Tibial nerve (tissue), 4 donors: Measurements from ENCODE around the gene ZNF219. TPM values are rescaled to one million over a fixed set of nuclear protein-coding genes. Genes with fewer than 3 reads are reported as not detected.

Source experiments
- DNase-seq, 2 donors: peaks; one replicate each; pipeline ENCODE4 v3.0.0-alpha.2; 2019; ENCODE audit warnings: low spot score in 2 of 2
- H3K27ac ChIP-seq, 4 donors: fragments of 200-600 bp; sonication (generic) in 3 of 4; one replicate each; pipeline ENCODE4 v1.5.1; 2017 to 2019; ENCODE audit warnings: mild to moderate bottlenecking in 1 of 4
- H3K27me3 ChIP-seq, 2 donors: fragments of 200-600 bp; sonication (generic) in 1 of 2; one replicate each; pipeline versions ENCODE4 v1.5.1 to v1.6.0; 2017 to 2019
- H3K36me3 ChIP-seq, 3 donors: fragments of 200-600 bp; sonication (generic); one replicate each; pipeline ENCODE4 v1.5.1; 2018 to 2019
- H3K4me1 ChIP-seq, 4 donors: fragments of 200-600 bp; sonication (generic) in 3 of 4; one replicate each; pipeline ENCODE4 v1.5.1; 2017 to 2019
- H3K4me3 ChIP-seq, 4 donors: fragments of 200-600 bp; sonication (generic) in 3 of 4; one replicate each; pipeline ENCODE4 v1.5.1; 2017 to 2019; ENCODE audit warnings: mild to moderate bottlenecking in 1 of 4, moderate library complexity in 1 of 4
- H3K9me3 ChIP-seq, 4 donors: fragments of 200-600 bp; sonication (generic) in 3 of 4; one replicate each; pipeline ENCODE4 v1.5.1; 2017 to 2019
- EP300 ChIP-seq, 2 donors: sonication (generic); formaldehyde crosslinking; IDR thresholded peaks; one replicate each; pipeline ENCODE4 v1.6.1; 2017; ENCODE audit warnings: antibody characterized with exemption in 2 of 2, mild to moderate bottlenecking in 1 of 2
- POLR2A ChIP-seq, 2 donors: fragments of 450-650 bp; IDR thresholded peaks; one replicate each; pipeline ENCODE4 v1.6.1; 2017; ENCODE audit warnings: antibody characterized with exemption in 2 of 2, mild to moderate bottlenecking in 2 of 2, moderate library complexity in 2 of 2
- WGBS, 2 donors: methylation state at CpG; one replicate each; pipeline ENCODE4 v1.1.5; 2018; 5-methylcytosine and 5-hydroxymethylcytosine counted together
- total RNA-seq, 4 donors: library from RNA; depleted of rRNA; stranded (reverse); fragments of >200 nt; gene quantifications; one replicate each; pipeline ENCODE4 v1.1.0, GENCODE V29; 2016
- TF ChIP-seq, protein P1 (sequence below), 5 experiments: fragments of 200-600 bp in 3 of 5; fragments of 450-650 bp in 2 of 5; sonication (generic) in 3 of 5; IDR thresholded peaks; one replicate each; pipeline ENCODE4 v1.5.1; 2016 to 2019; ENCODE audit warnings: antibody characterized with exemption in 5 of 5, mild to moderate bottlenecking in 3 of 5, moderate library complexity in 2 of 5

ZNF219 gene
- total RNA-seq, 4 donors from 2014 or later: 28.6 to 90.3 (median 34.9) TPM

DNA sequence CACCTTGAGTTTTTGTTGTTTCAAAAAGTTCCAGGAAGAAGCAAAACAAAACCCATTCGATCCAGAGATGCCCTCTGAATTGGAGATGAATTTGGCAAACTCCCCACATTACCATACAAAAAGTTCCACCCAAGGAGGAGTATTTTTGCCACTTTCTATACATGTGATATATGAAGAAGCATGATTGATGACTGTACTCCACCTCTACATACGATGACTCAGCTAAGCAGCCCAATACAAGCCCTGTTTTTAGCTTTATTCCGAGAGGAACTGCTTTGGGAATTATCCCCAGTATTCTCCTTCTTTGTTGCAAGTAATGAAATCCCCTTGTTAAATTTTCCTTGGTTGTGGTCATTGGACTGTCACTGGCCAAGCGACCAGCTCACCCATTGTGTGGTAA lies 13.8 kb upstream of the ZNF219 start:
- 68 to 80% methylated on average over 4 of the region's 4 CpGs for WGBS, 2 donors
- H3K4me3 ChIP-seq: no peak overlapping the region
- no peak for DNase-seq

DNA sequence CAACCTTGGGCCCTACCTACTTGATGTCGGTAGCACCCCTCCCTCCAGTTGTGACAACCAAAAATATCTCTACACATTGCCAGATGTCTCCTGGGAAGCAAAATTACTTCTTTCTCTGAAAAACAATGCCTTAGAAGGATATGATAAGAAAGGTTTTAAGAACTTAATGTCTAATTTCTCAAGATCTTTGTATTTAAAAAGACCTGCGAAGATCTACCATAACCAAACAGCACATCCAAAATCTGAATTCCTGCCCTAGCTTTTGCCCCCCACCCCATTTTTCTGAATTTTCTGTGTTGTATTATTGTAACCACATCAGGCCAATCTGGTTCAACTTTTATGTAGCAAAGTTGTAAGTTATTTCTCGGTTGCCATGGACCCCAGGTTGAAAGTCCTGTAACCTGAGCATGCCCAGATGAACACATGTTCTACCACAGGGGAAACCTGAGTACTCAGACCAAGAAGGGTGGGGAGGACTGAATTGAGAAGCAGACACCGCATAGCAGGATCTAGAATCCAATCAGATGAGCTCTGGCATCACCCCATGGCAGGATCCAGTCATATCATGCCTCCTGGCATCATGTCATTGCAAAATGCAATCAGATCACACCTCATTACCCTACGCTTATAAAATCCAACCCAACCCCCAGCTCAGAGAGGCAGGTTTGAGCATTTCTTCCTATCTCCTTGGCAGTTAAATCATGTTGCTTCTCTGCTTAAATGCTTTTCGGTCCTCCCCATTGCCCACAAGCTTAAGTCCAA lies 11.1 kb upstream of the ZNF219 start:
- Histone ChIP-seq H3K4me3 (no peak overlapping the region), H3K27me3 (no peaks in the 10 kb centered on the region), H3K27ac (no peak overlapping the region), H3K9me3 (no peaks in the 10 kb centered on the region), H3K4me1 (peaks cover 0 to 32% (median 30%) of the 10 kb centered on the region in 4 donors), H3K36me3 (no peaks in the 10 kb centered on the region)
- no peak for DNase-seq
- 81 to 89% methylated on average over 6 of the region's 6 CpGs for WGBS, 2 donors
- TF ChIP-seq, protein P1, sequence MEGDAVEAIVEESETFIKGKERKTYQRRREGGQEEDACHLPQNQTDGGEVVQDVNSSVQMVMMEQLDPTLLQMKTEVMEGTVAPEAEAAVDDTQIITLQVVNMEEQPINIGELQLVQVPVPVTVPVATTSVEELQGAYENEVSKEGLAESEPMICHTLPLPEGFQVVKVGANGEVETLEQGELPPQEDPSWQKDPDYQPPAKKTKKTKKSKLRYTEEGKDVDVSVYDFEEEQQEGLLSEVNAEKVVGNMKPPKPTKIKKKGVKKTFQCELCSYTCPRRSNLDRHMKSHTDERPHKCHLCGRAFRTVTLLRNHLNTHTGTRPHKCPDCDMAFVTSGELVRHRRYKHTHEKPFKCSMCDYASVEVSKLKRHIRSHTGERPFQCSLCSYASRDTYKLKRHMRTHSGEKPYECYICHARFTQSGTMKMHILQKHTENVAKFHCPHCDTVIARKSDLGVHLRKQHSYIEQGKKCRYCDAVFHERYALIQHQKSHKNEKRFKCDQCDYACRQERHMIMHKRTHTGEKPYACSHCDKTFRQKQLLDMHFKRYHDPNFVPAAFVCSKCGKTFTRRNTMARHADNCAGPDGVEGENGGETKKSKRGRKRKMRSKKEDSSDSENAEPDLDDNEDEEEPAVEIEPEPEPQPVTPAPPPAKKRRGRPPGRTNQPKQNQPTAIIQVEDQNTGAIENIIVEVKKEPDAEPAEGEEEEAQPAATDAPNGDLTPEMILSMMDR (IDR thresholded peaks at IDR 0.05): no peak
- TF ChIP-seq POLR2A (IDR thresholded peaks at IDR 0.05) (no peak), EP300 (IDR thresholded peaks at IDR 0.05) (no peak)

More for the DNA sequence above, 13.8 kb upstream of the ZNF219 start:
- H3K36me3 ChIP-seq: no peaks in the 10 kb centered on the region
- H3K27me3 ChIP-seq: no peaks in the 10 kb centered on the region
- TF ChIP-seq POLR2A (IDR thresholded peaks at IDR 0.05) (no peak), EP300 (IDR thresholded peaks at IDR 0.05) (no peak)
- TF ChIP-seq, protein P1 (IDR thresholded peaks at IDR 0.05): no peak
- no peak overlapping the region for H3K27ac ChIP-seq
- H3K4me1 ChIP-seq: peaks cover 0 to 5% (median 3%) of the 10 kb centered on the region in 4 donors
- H3K9me3 ChIP-seq: no peaks in the 10 kb centered on the region

DNA sequence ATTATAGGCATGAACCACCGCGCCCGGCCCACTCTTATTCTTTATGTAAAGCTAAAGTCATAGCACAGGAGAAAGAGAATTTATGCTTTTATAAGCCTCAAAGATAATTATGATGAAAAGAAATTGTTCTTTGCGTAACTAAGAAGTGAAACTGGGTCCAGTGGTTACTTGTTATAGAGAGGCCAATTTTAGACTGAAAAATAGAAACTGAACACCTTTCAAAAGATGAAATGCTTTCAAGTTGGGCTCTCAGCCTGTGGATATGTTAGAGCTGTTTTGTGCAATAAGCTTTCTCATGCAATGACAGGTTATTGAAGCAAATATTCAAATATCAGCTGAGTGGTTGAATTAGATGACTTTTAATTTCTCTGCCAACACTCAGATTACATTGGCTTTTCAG lies 10.3 kb upstream of the ZNF219 start:
- WGBS, 2 donors: 87 to 97% methylated on average over 4 of the region's 4 CpGs
- H3K4me1 ChIP-seq: peaks cover 0 to 34% (median 30%) of the 10 kb centered on the region in 4 donors
- no peak for TF ChIP-seq POLR2A (IDR thresholded peaks at IDR 0.05)
- TF ChIP-seq, protein P1 (IDR thresholded peaks at IDR 0.05): no peak
- no peak for TF ChIP-seq EP300 (IDR thresholded peaks at IDR 0.05)
- no peak overlapping the region for H3K27ac ChIP-seq
- H3K4me3 ChIP-seq: no peak overlapping the region
- no peaks in the 10 kb centered on the region for H3K27me3 ChIP-seq
- no peaks in the 10 kb centered on the region for H3K9me3 ChIP-seq
- no peaks in the 10 kb centered on the region for H3K36me3 ChIP-seq
- no peak for DNase-seq

DNA sequence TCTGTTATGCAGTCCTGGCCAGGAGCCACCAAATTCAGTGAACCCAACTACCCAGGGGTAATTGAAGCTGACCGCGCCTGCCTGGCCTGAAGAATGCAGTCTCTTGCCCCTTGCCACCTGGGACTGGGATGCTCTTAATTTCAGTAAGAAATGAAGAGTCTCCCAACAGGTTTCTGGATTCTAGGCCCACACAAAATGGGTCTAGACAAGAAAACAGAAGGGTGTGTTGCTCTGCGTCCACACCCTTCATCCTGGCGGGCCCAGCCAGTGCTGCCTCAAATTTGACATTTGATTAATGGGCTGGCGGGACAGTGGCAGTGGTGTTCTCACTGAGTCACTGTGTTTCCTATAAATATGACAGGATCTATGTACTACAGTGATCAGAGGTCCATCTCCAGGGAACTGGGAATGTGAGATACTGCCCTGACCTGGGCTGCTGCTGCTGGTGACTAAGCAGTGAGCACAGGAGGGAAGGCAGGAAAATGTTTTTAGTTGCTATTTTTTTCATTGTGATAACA lies 8.9 kb upstream of the ZNF219 start:
- WGBS, 2 donors: 35 to 42% methylated on average over 5 of the region's 5 CpGs
- H3K4me3 ChIP-seq: no peak overlapping the region
- H3K27ac ChIP-seq: peak overlapping the region; percentile 64 to 100 (median 96)
- no peak for DNase-seq
- H3K36me3 ChIP-seq: no peaks in the 10 kb centered on the region
- H3K27me3 ChIP-seq: no peaks in the 10 kb centered on the region
- no peaks in the 10 kb centered on the region for H3K9me3 ChIP-seq
- H3K4me1 ChIP-seq: peaks cover 0 to 46% (median 36%) of the 10 kb centered on the region in 4 donors
- TF ChIP-seq, protein P1 (IDR thresholded peaks at IDR 0.05): no peak
- no peak for TF ChIP-seq POLR2A (IDR thresholded peaks at IDR 0.05)
- no peak for TF ChIP-seq EP300 (IDR thresholded peaks at IDR 0.05)
